Endodermal cell (in vitro differentiated cells): Measurements from ENCODE around the gene ID3. TPM values are rescaled to one million over a fixed set of nuclear protein-coding genes. Genes with fewer than 3 reads are reported as not detected.

Experiments used
- DNase-seq: peaks from one replicate; pipeline ENCODE4 v3.0.0-alpha.2; 2017
- H3K27ac ChIP-seq: 2 replicates; pipeline ENCODE4 v1.5.1; 2013; ENCODE audit warnings: mild to moderate bottlenecking, low read depth, low read length, moderate library complexity
- H3K27me3 ChIP-seq: 2 replicates; pipeline ENCODE4 v1.6.1; 2013; ENCODE audit warnings: mild to moderate bottlenecking, low read length, moderate library complexity; ENCODE audit not compliant: insufficient read depth, control insufficient read depth, poor library complexity, severe bottlenecking
- H3K36me3 ChIP-seq: 2 replicates; pipeline ENCODE4 v1.7.0; 2013; ENCODE audit warnings: mild to moderate bottlenecking, low read length, moderate library complexity; ENCODE audit not compliant: control insufficient read depth, insufficient read depth
- H3K4me1 ChIP-seq: one replicate; pipeline ENCODE4 v1.7.0; 2013; ENCODE audit warnings: low read length; ENCODE audit not compliant: control insufficient read depth, insufficient read depth
- H3K4me3 ChIP-seq: 2 replicates; pipeline ENCODE4 v1.5.1; 2013; ENCODE audit warnings: mild to moderate bottlenecking, low read length, moderate library complexity
- H3K9ac ChIP-seq: 2 replicates; pipeline ENCODE4 v1.6.1; 2013; ENCODE audit warnings: mild to moderate bottlenecking, low read length, moderate library complexity; ENCODE audit not compliant: poor library complexity, severe bottlenecking; ENCODE audit errors: extremely low read depth
- H3K9me3 ChIP-seq: 2 replicates; pipeline ENCODE4 v1.6.1; 2013; ENCODE audit warnings: mild to moderate bottlenecking, low read length, moderate library complexity; ENCODE audit not compliant: control insufficient read depth
- H3K27ac Mint-ChIP-seq: 2 replicates; pipeline ENCODE4 v1.8.0; 2020; ENCODE audit warnings: mixed read lengths
- H3K27me3 Mint-ChIP-seq: 2 replicates; pipeline ENCODE4 v1.8.0; 2021; ENCODE audit warnings: mild to moderate bottlenecking, mixed read lengths; ENCODE audit not compliant: insufficient read depth
- H3K36me3 Mint-ChIP-seq: 2 replicates; pipeline ENCODE4 v1.8.0; 2020; ENCODE audit warnings: low read depth, mixed read lengths
- H3K4me1 Mint-ChIP-seq: 2 replicates; pipeline ENCODE4 v1.8.0; 2020; ENCODE audit warnings: mixed read lengths
- H3K4me3 Mint-ChIP-seq: 2 replicates; pipeline ENCODE4 v1.8.0; 2020; ENCODE audit warnings: mild to moderate bottlenecking, moderate library complexity, mixed read lengths
- H3K9me3 Mint-ChIP-seq: 2 replicates; pipeline ENCODE4 v1.8.0; 2020; ENCODE audit warnings: mild to moderate bottlenecking, mixed read lengths
- CTCF ChIP-seq: fragments of 200-600 bp; sonication (generic); conservative IDR thresholded peaks from 2 replicates; pipeline ENCODE4 v1.5.0; 2021; ENCODE audit warnings: antibody characterized with exemption, mild to moderate bottlenecking
- WGBS, 2 experiments: methylation state at CpG; one replicate each; pipeline versions ENCODE4 v1.1.5 to v1.1.7; 2013; ENCODE audit warnings: missing lambda C conversion rate in 2 of 2, mixed read lengths in 1 of 2; ENCODE audit not compliant: insufficient coverage in 1 of 2, insufficient read length in 1 of 2; 5-methylcytosine and 5-hydroxymethylcytosine counted together
- total RNA-seq, 2 donors: library from RNA; stranded (reverse); fragmentation: NEBNext Ultra II Directional in 1 of 2; extraction: Animal tissue kit (Norgen Biotek cat#: 25700) in 1 of 2; gene quantifications; 2 replicates in 1 of 2; 3 replicates in 1 of 2; pipeline ENCODE4 v1.2.1, GENCODE V29; 2021

Gene ID3
- total RNA-seq, 2 donors from 2014 or later, result 281 to 338 TPM

- H3K36me3 Mint-ChIP-seq, result peaks cover 10% of the 10 kb centered on the region
These were observed 36.9 kb downstream of the ID3 start for GRCh38 chr1:23522244-23522982.

GRCh38 chr1:23521588-23521987 lies 37.7 kb downstream of the ID3 start:
- no peaks in the 10 kb centered on the region for H3K9me3 Mint-ChIP-seq
- peak; percentile 73 for DNase-seq
- WGBS, 2 experiments, result 92% methylated on average over 16 of the region's 16 CpGs
- no peaks in the 10 kb centered on the region for H3K9me3 ChIP-seq
- no peak overlapping the region for H3K27ac ChIP-seq
- H3K4me1 ChIP-seq, result no peaks in the 10 kb centered on the region
- no peaks in the 10 kb centered on the region for H3K27me3 Mint-ChIP-seq
- no peak for TF ChIP-seq CTCF
- no peak overlapping the region for H3K9ac ChIP-seq
- peaks cover 8% of the 10 kb centered on the region for H3K36me3 ChIP-seq
- no peaks in the 10 kb centered on the region for H3K27me3 ChIP-seq
- H3K4me3 ChIP-seq, result no peak overlapping the region
- H3K4me3 Mint-ChIP-seq, result no peak overlapping the region
- no peak overlapping the region for H3K27ac Mint-ChIP-seq
- peaks cover 10% of the 10 kb centered on the region for H3K36me3 Mint-ChIP-seq
- H3K4me1 Mint-ChIP-seq, result no peaks in the 10 kb centered on the region

More at GRCh38 chr1:23522244-23522982, 36.9 kb downstream of the ID3 start:
- Histone ChIP-seq H3K4me1 (no peaks in the 10 kb centered on the region), H3K4me3 (no peak overlapping the region), H3K9ac (no peak overlapping the region), H3K9me3 (no peaks in the 10 kb centered on the region), H3K27me3 (no peaks in the 10 kb centered on the region), H3K27ac (no peak overlapping the region), H3K36me3 (peaks cover 8% of the 10 kb centered on the region)
- no peaks in the 10 kb centered on the region for H3K4me1 Mint-ChIP-seq
- DNase-seq, result no peak
- H3K9me3 Mint-ChIP-seq, result no peaks in the 10 kb centered on the region
- WGBS, 2 experiments, result 95 to 96% methylated on average over 6 of the region's 7 CpGs
- H3K4me3 Mint-ChIP-seq, result no peak overlapping the region
- H3K27me3 Mint-ChIP-seq, result no peaks in the 10 kb centered on the region
- no peak overlapping the region for H3K27ac Mint-ChIP-seq
- no peak for TF ChIP-seq CTCF

DNA sequence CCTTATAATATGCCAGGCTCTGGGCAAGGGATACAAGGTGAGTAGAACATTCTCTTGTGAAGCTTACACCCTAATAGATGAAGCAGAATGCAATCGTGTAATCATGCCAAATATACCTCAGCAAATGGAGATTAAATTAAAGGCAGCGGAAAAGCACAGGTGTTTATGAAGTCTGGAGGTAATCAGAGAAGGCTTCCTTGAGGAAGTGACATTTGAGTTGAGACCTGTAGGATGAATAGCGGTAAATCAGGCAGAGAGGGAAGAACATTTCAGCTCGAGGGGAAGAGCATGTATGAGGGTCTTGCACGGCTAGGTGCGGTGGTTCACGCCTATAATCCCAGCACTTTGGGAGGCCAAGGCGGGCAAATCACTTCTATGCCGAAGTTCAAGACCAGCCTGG lies 41.7 kb downstream of the ID3 start:
- peaks cover 12% of the 10 kb centered on the region for H3K36me3 Mint-ChIP-seq
- 90 to 95% methylated on average over 9 of the region's 9 CpGs for WGBS, 2 experiments
- peaks cover 12% of the 10 kb centered on the region for H3K36me3 ChIP-seq

More for the DNA sequence above, 41.7 kb downstream of the ID3 start:
- no peaks in the 10 kb centered on the region for H3K9me3 Mint-ChIP-seq
- no peak for DNase-seq
- no peaks in the 10 kb centered on the region for H3K4me1 Mint-ChIP-seq
- Histone ChIP-seq H3K9ac (no peak overlapping the region), H3K4me1 (no peaks in the 10 kb centered on the region), H3K27me3 (no peaks in the 10 kb centered on the region), H3K4me3 (no peak overlapping the region), H3K27ac (no peak overlapping the region), H3K9me3 (no peaks in the 10 kb centered on the region)
- H3K27me3 Mint-ChIP-seq, result no peaks in the 10 kb centered on the region
- no peak overlapping the region for H3K4me3 Mint-ChIP-seq
- no peak for TF ChIP-seq CTCF
- H3K27ac Mint-ChIP-seq, result no peak overlapping the region
